HEK293 (cell line): ENCODE measurements around the gene NXT1.

Experiments
- CTCF ChIA-PET: fragments of 350-600 bp; formaldehyde crosslinking; extraction: SDS; loops from one replicate; lab custom pipeline; 2021; ENCODE audit warnings: antibody characterized with exemption; lab: Yijun Ruan, JAX
- POLR2A ChIA-PET: fragments of 300-600 bp; formaldehyde crosslinking; extraction: SDS; loops from one replicate; lab custom pipeline; 2020; ENCODE audit warnings: antibody characterized with exemption, inconsistent platforms; lab: Yijun Ruan, JAX
- H3K27ac ChIP-seq: fragments of 200-500 bp; sonication (Bioruptor generic); 2 replicates; pipeline ENCODE4 v1.5.1; 2014; ENCODE audit warnings: low read depth, low read length, control low read depth, inconsistent platforms; ENCODE audit errors: extremely low read depth
- H3K36me3 ChIP-seq, 2 experiments: fragments of 200-500 bp in 1 of 2; sonication (Bioruptor generic) in 1 of 2; 1 replicate in 1 of 2; 2 replicates in 1 of 2; pipeline ENCODE4 v1.5.1; 2014 to 2017; ENCODE audit warnings: inconsistent platforms in 2 of 2, low read length in 2 of 2; ENCODE audit not compliant: control insufficient read depth in 2 of 2, insufficient read depth in 1 of 2
- H3K4me1 ChIP-seq: fragments of 200-500 bp; sonication (Bioruptor generic); 2 replicates; pipeline ENCODE4 v1.5.1; 2014; ENCODE audit warnings: mild to moderate bottlenecking, low read length, inconsistent platforms; ENCODE audit not compliant: control insufficient read depth, insufficient read depth
- H3K4me3 ChIP-seq: 2 replicates; pipeline ENCODE4 v1.5.1; 2011; ENCODE audit warnings: low read depth, mild to moderate bottlenecking, control low read depth, low read length, moderate library complexity
- H3K9me3 ChIP-seq: fragments of 200-500 bp; sonication (Bioruptor generic); 2 replicates; pipeline ENCODE4 v1.5.1; 2014; ENCODE audit warnings: low read depth, low read length, inconsistent platforms; ENCODE audit not compliant: control insufficient read depth, insufficient read depth
- YY2 ChIP-seq: fragments of 450-650 bp; formaldehyde crosslinking; IDR thresholded peaks from 2 replicates; pipeline ENCODE4 v1.5.1; 2016; ENCODE audit warnings: missing biosample characterization, missing genetic modification characterization
- ZFP37 ChIP-seq: fragments of 450-650 bp; formaldehyde crosslinking; IDR thresholded peaks from 2 replicates; pipeline ENCODE4 v1.5.1; 2016; ENCODE audit warnings: missing biosample characterization, missing genetic modification characterization
- ZNF112 ChIP-seq: fragments of 450-650 bp; formaldehyde crosslinking; IDR thresholded peaks from 2 replicates; pipeline ENCODE4 v1.5.0; 2017; ENCODE audit warnings: missing biosample characterization, missing genetic modification characterization
- ZNF174 ChIP-seq: fragments of 450-650 bp; formaldehyde crosslinking; IDR thresholded peaks from 2 replicates; pipeline ENCODE4 v1.5.0; 2017; ENCODE audit warnings: missing biosample characterization, mild to moderate bottlenecking, missing genetic modification characterization
- ZNF555 ChIP-seq: fragments of 450-650 bp; formaldehyde crosslinking; conservative IDR thresholded peaks from 2 replicates; pipeline ENCODE4 v1.5.1; 2017; ENCODE audit warnings: missing biosample characterization, mild to moderate bottlenecking, missing genetic modification characterization, inconsistent platforms
- ZNF558 ChIP-seq: fragments of 450-650 bp; formaldehyde crosslinking; IDR thresholded peaks from 2 replicates; pipeline ENCODE4 v1.5.1; 2016; ENCODE audit warnings: missing biosample characterization, missing genetic modification characterization
- ZNF561 ChIP-seq: fragments of 450-650 bp; IDR thresholded peaks from 2 replicates; pipeline ENCODE4 v1.5.1; 2018; ENCODE audit warnings: missing biosample characterization, missing genetic modification characterization, borderline replicate concordance
- ZNF658 ChIP-seq: fragments of 450-650 bp; formaldehyde crosslinking; IDR thresholded peaks from 2 replicates; pipeline ENCODE4; 2016; ENCODE audit warnings: missing biosample characterization, missing genetic modification characterization
- ZNF792 ChIP-seq: fragments of 450-650 bp; formaldehyde crosslinking; IDR thresholded peaks from 2 replicates; pipeline ENCODE4 v1.5.1; 2016; ENCODE audit warnings: missing biosample characterization, missing genetic modification characterization
- ZSCAN30 ChIP-seq: fragments of 450-650 bp; IDR thresholded peaks from 2 replicates; pipeline ENCODE4 v1.5.1; 2018; ENCODE audit warnings: missing biosample characterization, mild to moderate bottlenecking, missing genetic modification characterization, moderate library complexity
- TF ChIP-seq, protein P1 (sequence below): fragments of 450-650 bp; formaldehyde crosslinking; IDR thresholded peaks from 2 replicates; pipeline ENCODE4 v1.5.1; 2016; ENCODE audit warnings: missing biosample characterization, missing genetic modification characterization, borderline replicate concordance
- TF ChIP-seq, protein P2 (sequence below): fragments of 450-650 bp; formaldehyde crosslinking; IDR thresholded peaks from 2 replicates; pipeline ENCODE4 v1.5.1; 2016; ENCODE audit warnings: missing biosample characterization, missing genetic modification characterization
- TF ChIP-seq, protein P3 (sequence below): fragments of 450-650 bp; IDR thresholded peaks from 2 replicates; pipeline ENCODE4 v1.5.1; 2018; ENCODE audit warnings: missing biosample characterization, missing genetic modification characterization

The NXT1 gene

DNA sequence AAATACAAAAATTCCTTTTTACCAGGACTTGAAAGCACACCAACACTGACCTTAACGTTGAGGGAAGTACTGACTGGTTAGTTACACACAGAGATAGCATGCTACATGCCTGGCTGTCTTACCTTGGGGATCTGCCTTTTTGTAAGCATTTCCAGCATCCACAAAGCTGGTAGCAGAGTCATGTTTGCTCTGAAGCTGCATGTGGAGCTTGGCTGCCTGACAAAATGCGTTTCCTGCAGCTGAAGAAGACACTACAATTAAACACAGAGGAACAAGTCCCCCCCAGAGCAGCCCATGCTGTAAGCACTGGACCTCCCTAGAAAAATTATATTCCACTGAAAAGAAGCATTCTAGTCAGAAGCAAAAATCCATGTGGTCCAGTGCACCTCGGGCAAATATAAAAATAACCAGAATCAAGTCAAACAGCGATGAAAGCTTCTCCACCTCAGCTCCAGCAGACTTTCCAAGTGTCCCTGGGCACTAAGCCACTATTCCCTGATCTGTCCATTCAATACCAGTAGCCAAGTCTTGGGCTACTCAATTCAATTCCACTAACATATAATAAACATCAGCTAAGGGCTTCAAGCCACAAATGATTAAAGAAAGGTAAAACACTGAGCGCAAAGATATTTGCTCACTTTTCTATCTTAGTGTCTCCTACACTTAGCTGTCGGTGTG is 46.5 kb downstream of the NXT1 start:
- H3K9me3 ChIP-seq: no peaks in the 10 kb centered on the region
- TF ChIP-seq ZNF658 (tag by site-specific recombination) (no peak), ZNF792 (tag by site-specific recombination) (no peak)
- TF ChIP-seq, protein P1, sequence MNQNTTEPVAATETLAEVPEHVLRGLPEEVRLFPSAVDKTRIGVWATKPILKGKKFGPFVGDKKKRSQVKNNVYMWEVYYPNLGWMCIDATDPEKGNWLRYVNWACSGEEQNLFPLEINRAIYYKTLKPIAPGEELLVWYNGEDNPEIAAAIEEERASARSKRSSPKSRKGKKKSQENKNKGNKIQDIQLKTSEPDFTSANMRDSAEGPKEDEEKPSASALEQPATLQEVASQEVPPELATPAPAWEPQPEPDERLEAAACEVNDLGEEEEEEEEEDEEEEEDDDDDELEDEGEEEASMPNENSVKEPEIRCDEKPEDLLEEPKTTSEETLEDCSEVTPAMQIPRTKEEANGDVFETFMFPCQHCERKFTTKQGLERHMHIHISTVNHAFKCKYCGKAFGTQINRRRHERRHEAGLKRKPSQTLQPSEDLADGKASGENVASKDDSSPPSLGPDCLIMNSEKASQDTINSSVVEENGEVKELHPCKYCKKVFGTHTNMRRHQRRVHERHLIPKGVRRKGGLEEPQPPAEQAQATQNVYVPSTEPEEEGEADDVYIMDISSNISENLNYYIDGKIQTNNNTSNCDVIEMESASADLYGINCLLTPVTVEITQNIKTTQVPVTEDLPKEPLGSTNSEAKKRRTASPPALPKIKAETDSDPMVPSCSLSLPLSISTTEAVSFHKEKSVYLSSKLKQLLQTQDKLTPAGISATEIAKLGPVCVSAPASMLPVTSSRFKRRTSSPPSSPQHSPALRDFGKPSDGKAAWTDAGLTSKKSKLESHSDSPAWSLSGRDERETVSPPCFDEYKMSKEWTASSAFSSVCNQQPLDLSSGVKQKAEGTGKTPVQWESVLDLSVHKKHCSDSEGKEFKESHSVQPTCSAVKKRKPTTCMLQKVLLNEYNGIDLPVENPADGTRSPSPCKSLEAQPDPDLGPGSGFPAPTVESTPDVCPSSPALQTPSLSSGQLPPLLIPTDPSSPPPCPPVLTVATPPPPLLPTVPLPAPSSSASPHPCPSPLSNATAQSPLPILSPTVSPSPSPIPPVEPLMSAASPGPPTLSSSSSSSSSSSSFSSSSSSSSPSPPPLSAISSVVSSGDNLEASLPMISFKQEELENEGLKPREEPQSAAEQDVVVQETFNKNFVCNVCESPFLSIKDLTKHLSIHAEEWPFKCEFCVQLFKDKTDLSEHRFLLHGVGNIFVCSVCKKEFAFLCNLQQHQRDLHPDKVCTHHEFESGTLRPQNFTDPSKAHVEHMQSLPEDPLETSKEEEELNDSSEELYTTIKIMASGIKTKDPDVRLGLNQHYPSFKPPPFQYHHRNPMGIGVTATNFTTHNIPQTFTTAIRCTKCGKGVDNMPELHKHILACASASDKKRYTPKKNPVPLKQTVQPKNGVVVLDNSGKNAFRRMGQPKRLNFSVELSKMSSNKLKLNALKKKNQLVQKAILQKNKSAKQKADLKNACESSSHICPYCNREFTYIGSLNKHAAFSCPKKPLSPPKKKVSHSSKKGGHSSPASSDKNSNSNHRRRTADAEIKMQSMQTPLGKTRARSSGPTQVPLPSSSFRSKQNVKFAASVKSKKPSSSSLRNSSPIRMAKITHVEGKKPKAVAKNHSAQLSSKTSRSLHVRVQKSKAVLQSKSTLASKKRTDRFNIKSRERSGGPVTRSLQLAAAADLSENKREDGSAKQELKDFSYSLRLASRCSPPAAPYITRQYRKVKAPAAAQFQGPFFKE: no peak
- no peak overlapping the region for H3K4me3 ChIP-seq
- no peak overlapping the region for H3K27ac ChIP-seq
- ChIA-PET POLR2A (no interaction called here), CTCF (no interaction called here)
- H3K4me1 ChIP-seq: no peaks in the 10 kb centered on the region
- H3K36me3 ChIP-seq: peaks cover 9 to 59% of the 10 kb centered on the region in 2 experiments; a peak in 2 of 3 replicates

DNA sequence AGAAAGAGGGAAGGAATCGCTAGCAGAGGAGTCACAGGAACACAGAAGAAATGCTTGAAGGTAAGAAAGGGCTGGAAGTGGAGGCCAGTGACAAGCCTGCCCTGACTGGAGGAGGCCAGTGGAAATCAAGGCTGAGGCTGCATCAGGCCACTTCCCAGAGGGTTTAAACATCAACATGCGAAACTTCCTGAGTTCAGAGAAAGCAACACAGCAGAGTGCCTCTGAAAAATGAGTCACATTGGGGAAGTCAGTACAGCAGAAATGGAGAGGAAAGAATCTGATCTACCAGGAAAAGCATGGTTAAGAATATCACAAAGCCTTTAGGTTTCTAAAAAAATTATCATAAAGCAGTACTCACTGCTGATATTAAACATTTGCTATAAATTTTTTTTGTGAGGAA is 47.4 kb downstream of the NXT1 start:
- H3K4me1 ChIP-seq: no peaks in the 10 kb centered on the region
- H3K36me3 ChIP-seq: peaks cover 5 to 60% of the 10 kb centered on the region in 2 experiments; a peak in 2 of 3 replicates
- no peak overlapping the region for H3K4me3 ChIP-seq
- ChIA-PET POLR2A (no interaction called here), CTCF (no interaction called here)
- H3K9me3 ChIP-seq: no peaks in the 10 kb centered on the region
- H3K27ac ChIP-seq: no peak overlapping the region
- no peak for TF ChIP-seq ZNF561 (tag by site-specific recombination)
- TF ChIP-seq, protein P2, sequence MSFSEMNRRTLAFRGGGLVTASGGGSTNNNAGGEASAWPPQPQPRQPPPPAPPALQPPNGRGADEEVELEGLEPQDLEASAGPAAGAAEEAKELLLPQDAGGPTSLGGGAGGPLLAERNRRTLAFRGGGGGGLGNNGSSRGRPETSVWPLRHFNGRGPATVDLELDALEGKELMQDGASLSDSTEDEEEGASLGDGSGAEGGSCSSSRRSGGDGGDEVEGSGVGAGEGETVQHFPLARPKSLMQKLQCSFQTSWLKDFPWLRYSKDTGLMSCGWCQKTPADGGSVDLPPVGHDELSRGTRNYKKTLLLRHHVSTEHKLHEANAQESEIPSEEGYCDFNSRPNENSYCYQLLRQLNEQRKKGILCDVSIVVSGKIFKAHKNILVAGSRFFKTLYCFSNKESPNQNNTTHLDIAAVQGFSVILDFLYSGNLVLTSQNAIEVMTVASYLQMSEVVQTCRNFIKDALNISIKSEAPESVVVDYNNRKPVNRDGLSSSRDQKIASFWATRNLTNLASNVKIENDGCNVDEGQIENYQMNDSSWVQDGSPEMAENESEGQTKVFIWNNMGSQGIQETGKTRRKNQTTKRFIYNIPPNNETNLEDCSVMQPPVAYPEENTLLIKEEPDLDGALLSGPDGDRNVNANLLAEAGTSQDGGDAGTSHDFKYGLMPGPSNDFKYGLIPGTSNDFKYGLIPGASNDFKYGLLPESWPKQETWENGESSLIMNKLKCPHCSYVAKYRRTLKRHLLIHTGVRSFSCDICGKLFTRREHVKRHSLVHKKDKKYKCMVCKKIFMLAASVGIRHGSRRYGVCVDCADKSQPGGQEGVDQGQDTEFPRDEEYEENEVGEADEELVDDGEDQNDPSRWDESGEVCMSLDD (tag by site-specific recombination): no peak
- no peak for TF ChIP-seq ZNF112 (tag by site-specific recombination)
- TF ChIP-seq ZNF558 (tag by site-specific recombination): no peak
- no peak for TF ChIP-seq YY2 (tag by site-specific recombination)
- TF ChIP-seq ZSCAN30: no peak

DNA sequence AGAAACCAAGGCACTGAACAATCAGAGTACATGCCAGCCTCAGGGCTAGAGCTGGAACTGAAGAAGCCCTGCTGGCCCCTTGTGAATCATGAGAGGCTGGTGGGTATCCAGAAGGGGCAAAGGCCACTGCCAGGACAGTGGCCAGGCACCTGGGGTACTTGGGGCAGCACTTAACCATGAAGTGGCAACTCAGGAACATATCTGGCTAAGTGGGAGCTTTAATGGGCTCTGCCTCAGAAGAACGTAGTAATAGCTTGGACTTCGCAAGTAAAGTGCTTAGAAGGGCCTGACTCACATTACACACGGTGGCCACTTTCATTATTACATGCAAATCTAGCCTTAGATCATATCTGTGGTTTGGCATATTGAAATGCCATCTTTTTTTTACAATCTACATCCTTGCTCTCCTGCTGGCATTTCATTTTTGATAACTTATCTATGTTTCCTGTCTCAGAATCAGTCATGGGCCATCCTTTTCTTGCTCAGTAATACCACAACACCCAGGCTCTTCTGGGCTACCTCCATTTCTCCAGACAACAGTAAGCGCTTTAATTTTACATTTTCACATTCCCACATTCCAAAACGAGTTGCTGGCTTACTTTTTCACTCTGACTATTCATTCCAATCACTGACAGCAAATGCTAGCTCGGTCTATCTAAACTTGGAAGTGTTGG is 49.1 kb downstream of the NXT1 start:
- CTCF ChIA-PET: no interaction called here

More for the DNA sequence above, 49.1 kb downstream of the NXT1 start:
- POLR2A ChIA-PET: interaction anchor here (1.1 kb wide), 1 partner anchor 22 kb away, joined by 3 read pairs; the partner anchor contains the start of gene NAPB
- Histone ChIP-seq H3K4me1 (peaks cover 8% of the 10 kb centered on the region), H3K36me3 (peaks cover 5 to 43% of the 10 kb centered on the region in 2 experiments; a peak in 2 of 3 replicates), H3K9me3 (no peaks in the 10 kb centered on the region), H3K4me3 (no peak overlapping the region), H3K27ac (no peak overlapping the region)
- TF ChIP-seq ZNF174 (tag by site-specific recombination): no peak
- no peak for TF ChIP-seq ZNF555 (tag by site-specific recombination)
- TF ChIP-seq ZFP37 (tag by site-specific recombination): no peak
- TF ChIP-seq, protein P3, sequence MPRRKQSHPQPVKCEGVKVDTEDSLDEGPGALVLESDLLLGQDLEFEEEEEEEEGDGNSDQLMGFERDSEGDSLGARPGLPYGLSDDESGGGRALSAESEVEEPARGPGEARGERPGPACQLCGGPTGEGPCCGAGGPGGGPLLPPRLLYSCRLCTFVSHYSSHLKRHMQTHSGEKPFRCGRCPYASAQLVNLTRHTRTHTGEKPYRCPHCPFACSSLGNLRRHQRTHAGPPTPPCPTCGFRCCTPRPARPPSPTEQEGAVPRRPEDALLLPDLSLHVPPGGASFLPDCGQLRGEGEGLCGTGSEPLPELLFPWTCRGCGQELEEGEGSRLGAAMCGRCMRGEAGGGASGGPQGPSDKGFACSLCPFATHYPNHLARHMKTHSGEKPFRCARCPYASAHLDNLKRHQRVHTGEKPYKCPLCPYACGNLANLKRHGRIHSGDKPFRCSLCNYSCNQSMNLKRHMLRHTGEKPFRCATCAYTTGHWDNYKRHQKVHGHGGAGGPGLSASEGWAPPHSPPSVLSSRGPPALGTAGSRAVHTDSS: no peak
- TF ChIP-seq YY2 (tag by site-specific recombination): no peak
